HepG2 (cell line): Measurements from ENCODE around the gene COLQ. TPM values are rescaled to one million over a fixed set of nuclear protein-coding genes. Genes with fewer than 3 reads are reported as not detected.

Source experiments
- BRD4 ChIP-seq: sonication (generic); formaldehyde crosslinking; IDR thresholded peaks from 2 replicates; pipeline ENCODE4 v1.4.0; 2020; ENCODE audit warnings: missing genetic modification reagents
- DRAP1 ChIP-seq: IDR thresholded peaks from 2 replicates; pipeline ENCODE4 v1.6.1; 2016; ENCODE audit warnings: missing genetic modification reagents, missing compliant biosample characterization
- FOXA3 ChIP-seq: IDR thresholded peaks from 2 replicates; pipeline ENCODE4 v1.6.1; 2016; ENCODE audit warnings: missing genetic modification reagents, missing compliant biosample characterization
- GABPB1 ChIP-seq: IDR thresholded peaks from 2 replicates; pipeline ENCODE4 v1.6.1; 2016; ENCODE audit warnings: mild to moderate bottlenecking, missing genetic modification reagents, moderate library complexity, missing compliant biosample characterization
- IKZF1 ChIP-seq: fragments of 450-650 bp; IDR thresholded peaks from 2 replicates; pipeline ENCODE4 v1.7.1; 2016
- NKX3-1 ChIP-seq: sonication (generic); formaldehyde crosslinking; IDR thresholded peaks from 2 replicates; pipeline ENCODE4 v1.5.0; 2020; ENCODE audit warnings: missing genetic modification reagents
- PITX1 ChIP-seq: sonication (generic); formaldehyde crosslinking; IDR thresholded peaks from 2 replicates; pipeline ENCODE4 v1.5.1; 2020; ENCODE audit warnings: mild to moderate bottlenecking, missing genetic modification reagents
- REXO4 ChIP-seq: sonication (generic); formaldehyde crosslinking; IDR thresholded peaks from 2 replicates; pipeline ENCODE4 v1.8.0; 2022; ENCODE audit warnings: missing genetic modification reagents, mild to moderate bottlenecking, borderline replicate concordance
- RXRB ChIP-seq: IDR thresholded peaks from 2 replicates; pipeline ENCODE4 v1.6.1; 2016; ENCODE audit warnings: borderline replicate concordance, missing genetic modification reagents, missing compliant biosample characterization
- SMAD3 ChIP-seq: sonication (generic); formaldehyde crosslinking; IDR thresholded peaks from 2 replicates; pipeline ENCODE4 v1.4.0; 2020; ENCODE audit warnings: missing genetic modification reagents
- SP140L ChIP-seq: sonication (generic); formaldehyde crosslinking; IDR thresholded peaks from 2 replicates; pipeline ENCODE4 v1.4.0; 2020; ENCODE audit warnings: missing genetic modification reagents, borderline replicate concordance
- STAG1 ChIP-seq: sonication (generic); formaldehyde crosslinking; IDR thresholded peaks from 2 replicates; pipeline ENCODE4 v1.4.0; 2020; ENCODE audit warnings: missing genetic modification reagents
- THAP8 ChIP-seq: sonication (generic); formaldehyde crosslinking; IDR thresholded peaks from 2 replicates; pipeline ENCODE4 v1.5.1; 2020; ENCODE audit warnings: missing genetic modification reagents, mild to moderate bottlenecking, borderline replicate concordance
- TP53 ChIP-seq: sonication (generic); formaldehyde crosslinking; conservative IDR thresholded peaks from 2 replicates; pipeline ENCODE4 v1.4.0; 2020; ENCODE audit warnings: missing genetic modification reagents
- U2AF1 ChIP-seq: fragments of 200-400 bp; formaldehyde crosslinking; optimal IDR thresholded peaks from 2 replicates; pipeline ENCODE3; 2017; ENCODE audit warnings: mild to moderate bottlenecking, low read depth, low read length
- ZBTB33 ChIP-seq: sonication (generic); formaldehyde crosslinking; IDR thresholded peaks from 2 replicates; pipeline ENCODE4 v1.4.0; 2020; ENCODE audit warnings: missing genetic modification reagents
- ZBTB34 ChIP-seq: sonication (generic); formaldehyde crosslinking; IDR thresholded peaks from 2 replicates; pipeline ENCODE4 v1.8.0; 2022; ENCODE audit warnings: mild to moderate bottlenecking, missing genetic modification reagents
- ZNF10 ChIP-seq: sonication (generic); formaldehyde crosslinking; IDR thresholded peaks from 2 replicates; pipeline ENCODE4 v1.4.0; 2020; ENCODE audit warnings: mild to moderate bottlenecking, low read depth, missing genetic modification reagents, borderline replicate concordance
- ZNF280B ChIP-seq: sonication (generic); formaldehyde crosslinking; IDR thresholded peaks from 2 replicates; pipeline ENCODE4 v1.5.0; 2020; ENCODE audit warnings: missing genetic modification reagents, mild to moderate bottlenecking, borderline replicate concordance
- ZNF367 ChIP-seq: sonication (generic); formaldehyde crosslinking; IDR thresholded peaks from 2 replicates; pipeline ENCODE4 v1.4.0; 2020; ENCODE audit warnings: missing genetic modification reagents, borderline replicate concordance
- ZNF605 ChIP-seq: sonication (generic); formaldehyde crosslinking; IDR thresholded peaks from 2 replicates; pipeline ENCODE4 v1.8.0; 2022; ENCODE audit warnings: mild to moderate bottlenecking, missing genetic modification reagents
- ZNF740 ChIP-seq: sonication (generic); formaldehyde crosslinking; IDR thresholded peaks from 2 replicates; pipeline ENCODE4 v1.4.0; 2020; ENCODE audit warnings: missing genetic modification reagents
- ZNF766 ChIP-seq: sonication (generic); formaldehyde crosslinking; IDR thresholded peaks from 2 replicates; pipeline ENCODE4 v1.5.0; 2020; ENCODE audit warnings: missing genetic modification reagents, borderline replicate concordance
- ZNF776 ChIP-seq: sonication (generic); formaldehyde crosslinking; IDR thresholded peaks from 2 replicates; pipeline ENCODE4 v1.4.0; 2020; ENCODE audit warnings: mild to moderate bottlenecking, missing genetic modification reagents
- polyA plus RNA-seq, 8 experiments: library from polyadenylated mRNA; depleted of rRNA in 3 of 8; stranded (reverse) in 7 of 8; unstranded in 1 of 8; fragments of >200 nt; fragmentation: Illumina TruSeq in 4 of 8; extraction: Trizol in 4 of 8; gene quantifications; 2 replicates each; pipeline versions ENCODE4 v1.2.1 to v1.2.3, GENCODE V29; 2011 to 2016; ENCODE audit warnings: low read depth in 4 of 8, missing spikeins in 1 of 8, mixed read lengths in 1 of 8; ENCODE audit not compliant: insufficient read depth in 1 of 8
- total RNA-seq, 5 experiments: library from RNA; depleted of rRNA; stranded (reverse); fragments of >200 nt; fragmentation: Illumina TruSeq; extraction: Trizol; gene quantifications; 2 replicates each; pipeline ENCODE4 v1.2.3, GENCODE V29; 2016; ENCODE audit warnings: low read depth in 1 of 5
- TF ChIP-seq, protein P1 (sequence below): sonication (generic); formaldehyde crosslinking; IDR thresholded peaks from 2 replicates; pipeline ENCODE4 v1.4.0; 2020; ENCODE audit warnings: missing genetic modification reagents

Gene COLQ
- total and polyA plus RNA-seq, 2 of the 13 experiments (the other 11 are each of a cell fraction or from before 2014, with no cell fraction given): 0.31 to 0.46 TPM

DNA sequence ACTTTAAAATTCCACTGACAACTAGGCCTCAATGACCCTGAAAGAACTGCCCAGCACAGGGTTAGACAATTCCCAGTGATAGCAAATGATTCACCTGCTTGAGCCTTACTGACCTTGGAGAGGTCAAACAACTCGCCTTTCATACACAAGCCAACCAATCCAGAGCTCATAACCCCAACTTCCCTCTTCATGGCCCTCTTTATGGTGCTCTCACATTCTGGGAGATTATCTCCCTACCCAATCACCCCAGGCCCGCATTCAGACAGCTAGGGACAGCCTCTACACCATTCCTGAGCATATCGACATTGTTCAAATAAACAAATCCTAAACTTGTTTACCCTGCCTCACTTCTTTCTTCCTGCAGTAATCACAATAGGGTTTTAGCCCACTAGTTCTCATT, 32.2 kb upstream of the COLQ start (continued):
- no peak for TF ChIP-seq THAP8
- TF ChIP-seq RXRB (CRISPR knock-in tag): peak; percentile 65; the same call in 1 of the 2 replicates
- TF ChIP-seq NKX3-1 (CRISPR knock-in tag): no peak
- TF ChIP-seq STAG1 (CRISPR knock-in tag): no peak
- no peak for TF ChIP-seq BRD4 (CRISPR knock-in tag)
- TF ChIP-seq, protein P1, sequence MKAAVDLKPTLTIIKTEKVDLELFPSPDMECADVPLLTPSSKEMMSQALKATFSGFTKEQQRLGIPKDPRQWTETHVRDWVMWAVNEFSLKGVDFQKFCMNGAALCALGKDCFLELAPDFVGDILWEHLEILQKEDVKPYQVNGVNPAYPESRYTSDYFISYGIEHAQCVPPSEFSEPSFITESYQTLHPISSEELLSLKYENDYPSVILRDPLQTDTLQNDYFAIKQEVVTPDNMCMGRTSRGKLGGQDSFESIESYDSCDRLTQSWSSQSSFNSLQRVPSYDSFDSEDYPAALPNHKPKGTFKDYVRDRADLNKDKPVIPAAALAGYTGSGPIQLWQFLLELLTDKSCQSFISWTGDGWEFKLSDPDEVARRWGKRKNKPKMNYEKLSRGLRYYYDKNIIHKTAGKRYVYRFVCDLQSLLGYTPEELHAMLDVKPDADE: no peak
- no peak for TF ChIP-seq U2AF1
- TF ChIP-seq ZNF776 (CRISPR knock-in tag): no peak
- TF ChIP-seq GABPB1 (CRISPR knock-in tag): no peak
- TF ChIP-seq ZBTB33 (CRISPR knock-in tag): no peak
- no peak for TF ChIP-seq ZBTB34
- TF ChIP-seq ZNF766 (CRISPR knock-in tag): no peak
- TF ChIP-seq ZNF280B (CRISPR knock-in tag): no peak
- TF ChIP-seq ZNF367 (CRISPR knock-in tag): no peak
- no peak for TF ChIP-seq SP140L (CRISPR knock-in tag)
- TF ChIP-seq ZNF740 (CRISPR knock-in tag): no peak
- TF ChIP-seq IKZF1: no peak
- TF ChIP-seq DRAP1: no peak
- TF ChIP-seq TP53 (CRISPR knock-in tag): no peak
- TF ChIP-seq ZNF10 (CRISPR knock-in tag): no peak
- TF ChIP-seq SMAD3 (CRISPR knock-in tag): no peak
- no peak for TF ChIP-seq REXO4
- peak; percentile 52; the same call in 1 of the 2 replicates for TF ChIP-seq FOXA3
- no peak for TF ChIP-seq ZNF605 (CRISPR knock-in tag)
- no peak for TF ChIP-seq PITX1 (CRISPR knock-in tag)
